ENCODE measurements around the gene PRRC2A. TPM values are rescaled to one million over a fixed set of nuclear protein-coding genes. Genes with fewer than 3 reads are reported as not detected.

PRRC2A gene
- polyA plus RNA-seq, 1 donor (not counting 4 experiments of a cell fraction or from before 2014, with no cell fraction given): 20.5 TPM

DNA sequence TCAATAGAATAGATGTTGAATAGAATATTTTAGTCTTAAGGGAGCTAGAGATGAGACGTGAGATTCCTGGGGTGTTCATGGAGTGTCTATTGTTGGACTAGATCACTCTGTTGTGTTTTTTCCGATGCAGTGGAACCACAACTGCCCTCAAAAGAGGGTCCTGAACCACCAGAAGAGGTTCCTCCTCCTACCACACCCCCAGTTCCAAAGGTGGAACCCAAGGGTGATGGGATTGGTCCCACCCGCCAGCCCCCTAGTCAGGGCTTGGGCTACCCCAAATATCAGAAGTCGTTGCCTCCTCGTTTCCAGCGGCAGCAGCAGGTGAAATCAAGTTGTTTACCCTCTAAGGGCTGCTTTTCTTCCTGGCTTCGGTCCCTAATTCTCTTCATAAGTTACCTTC, 8.5 kb downstream of the PRRC2A start:
- dilution Hi-C loops (cut with MboI; ENCODE audit: extremely low pct_ligation_motif_present, low sequenced_read_pairs): no loop called here
- no peak for FAIRE-seq

DNA sequence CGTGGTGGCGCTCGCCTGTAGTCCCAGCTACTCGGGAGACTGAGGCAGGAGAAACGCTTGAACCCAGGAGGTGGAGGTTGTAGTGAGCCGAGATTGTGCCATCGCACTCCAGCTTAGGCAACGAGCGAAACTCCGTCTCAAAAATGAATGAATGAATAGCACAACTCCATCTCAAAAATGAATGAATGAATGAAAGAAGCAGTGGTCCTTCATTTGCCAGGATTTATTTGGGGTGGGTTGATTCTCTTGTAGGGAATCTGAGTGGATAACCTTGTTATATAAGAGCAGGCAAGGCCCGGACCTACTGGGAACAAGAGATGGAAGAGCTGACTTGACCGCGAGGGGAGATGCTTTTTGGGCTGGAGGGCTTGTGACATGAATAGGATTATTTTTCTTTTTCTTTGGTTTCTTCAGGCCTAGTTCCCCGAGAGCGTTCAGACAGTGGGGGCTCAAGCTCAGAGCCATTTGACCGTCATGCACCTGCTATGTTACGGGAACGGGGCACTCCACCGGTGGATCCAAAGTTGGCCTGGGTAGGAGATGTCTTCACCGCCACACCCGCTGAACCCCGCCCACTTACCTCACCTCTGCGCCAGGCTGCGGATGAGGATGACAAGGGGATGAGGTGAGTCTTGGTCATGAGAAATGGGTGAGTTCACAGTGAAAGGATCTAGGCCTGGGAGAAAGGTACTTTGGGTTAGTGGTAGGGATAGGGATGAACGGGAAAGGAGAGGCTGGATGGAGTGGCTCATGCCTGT, 9.8 kb downstream of the PRRC2A start:
- Histone ChIP-seq H3K9me1 (ENCODE audit: control insufficient read depth, extremely low read depth, insufficient read depth, low read length) (no peaks in the 10 kb centered on the region), H3K9me3 (ENCODE audit: control insufficient read depth, low read depth, low read length) (no peaks in the 10 kb centered on the region), H3K27ac (ENCODE audit: control insufficient read depth, insufficient read depth, low read length) (no peak overlapping the region), H3K4me2 (ENCODE audit: control insufficient read depth, extremely low read depth, insufficient read depth, low read depth, low read length) (no peak overlapping the region), H3K4me3 (ENCODE audit: control insufficient read depth in 2 of 3, extremely low read depth in 1 of 3, insufficient read depth in 2 of 3, low read depth in 1 of 3, low read length in 3 of 3) (no peak overlapping the region), H3K79me2 (ENCODE audit: control insufficient read depth, insufficient read depth, low read length) (peaks cover 57% of the 10 kb centered on the region), H3K4me1 (ENCODE audit: control insufficient read depth, extremely low read depth, insufficient read depth, low read length) (no peaks in the 10 kb centered on the region), H2AFZ (ENCODE audit: control insufficient read depth, low read length) (no peak overlapping the region), H3K27me3 (ENCODE audit: control insufficient read depth, extremely low read depth, insufficient read depth, low read length) (no peaks in the 10 kb centered on the region), H3K9ac (ENCODE audit: control insufficient read depth, extremely low read depth, insufficient read depth, low read length) (no peak overlapping the region), H4K20me1 (ENCODE audit: control insufficient read depth, extremely low read depth, insufficient read depth, low read length) (peaks cover 15% of the 10 kb centered on the region), H3K36me3 (ENCODE audit: control insufficient read depth in 2 of 2, extremely low read depth in 1 of 2, insufficient read depth in 2 of 2, low read length in 2 of 2) (peaks cover 84 to 92% of the 10 kb centered on the region in 2 experiments)
- DNase-seq (ENCODE audit: low read depth, low spot score) (no peak), FAIRE-seq (no peak)
- TF ChIP-seq EZH2 (IDR thresholded peaks at IDR 0.05; ENCODE audit: low read length): no peak
- TF ChIP-seq, protein P1, sequence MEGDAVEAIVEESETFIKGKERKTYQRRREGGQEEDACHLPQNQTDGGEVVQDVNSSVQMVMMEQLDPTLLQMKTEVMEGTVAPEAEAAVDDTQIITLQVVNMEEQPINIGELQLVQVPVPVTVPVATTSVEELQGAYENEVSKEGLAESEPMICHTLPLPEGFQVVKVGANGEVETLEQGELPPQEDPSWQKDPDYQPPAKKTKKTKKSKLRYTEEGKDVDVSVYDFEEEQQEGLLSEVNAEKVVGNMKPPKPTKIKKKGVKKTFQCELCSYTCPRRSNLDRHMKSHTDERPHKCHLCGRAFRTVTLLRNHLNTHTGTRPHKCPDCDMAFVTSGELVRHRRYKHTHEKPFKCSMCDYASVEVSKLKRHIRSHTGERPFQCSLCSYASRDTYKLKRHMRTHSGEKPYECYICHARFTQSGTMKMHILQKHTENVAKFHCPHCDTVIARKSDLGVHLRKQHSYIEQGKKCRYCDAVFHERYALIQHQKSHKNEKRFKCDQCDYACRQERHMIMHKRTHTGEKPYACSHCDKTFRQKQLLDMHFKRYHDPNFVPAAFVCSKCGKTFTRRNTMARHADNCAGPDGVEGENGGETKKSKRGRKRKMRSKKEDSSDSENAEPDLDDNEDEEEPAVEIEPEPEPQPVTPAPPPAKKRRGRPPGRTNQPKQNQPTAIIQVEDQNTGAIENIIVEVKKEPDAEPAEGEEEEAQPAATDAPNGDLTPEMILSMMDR (optimal IDR thresholded peaks at IDR 0.05 in 1 of 3, IDR thresholded peaks at IDR 0.05 in 1 of 3, conservative IDR thresholded peaks at IDR 0.05 in 1 of 3; ENCODE audit: extremely low read depth in 1 of 3, insufficient read depth in 2 of 3, low read length in 3 of 3): no peak
- dilution Hi-C loops (cut with MboI; ENCODE audit: extremely low pct_ligation_motif_present, low sequenced_read_pairs): no loop called here

More for the DNA sequence above, 8.5 kb downstream of the PRRC2A start:
- Histone ChIP-seq H3K4me3 (ENCODE audit: control insufficient read depth in 2 of 3, extremely low read depth in 1 of 3, insufficient read depth in 2 of 3, low read depth in 1 of 3, low read length in 3 of 3) (no peak overlapping the region), H3K4me1 (ENCODE audit: control insufficient read depth, extremely low read depth, insufficient read depth, low read length) (no peaks in the 10 kb centered on the region), H4K20me1 (ENCODE audit: control insufficient read depth, extremely low read depth, insufficient read depth, low read length) (peaks cover 17% of the 10 kb centered on the region), H3K4me2 (ENCODE audit: control insufficient read depth, extremely low read depth, insufficient read depth, low read depth, low read length) (no peak overlapping the region), H3K27me3 (ENCODE audit: control insufficient read depth, extremely low read depth, insufficient read depth, low read length) (no peaks in the 10 kb centered on the region), H3K9me1 (ENCODE audit: control insufficient read depth, extremely low read depth, insufficient read depth, low read length) (no peaks in the 10 kb centered on the region), H3K79me2 (ENCODE audit: control insufficient read depth, insufficient read depth, low read length) (peaks cover 70% of the 10 kb centered on the region), H3K9me3 (ENCODE audit: control insufficient read depth, low read depth, low read length) (no peaks in the 10 kb centered on the region), H3K9ac (ENCODE audit: control insufficient read depth, extremely low read depth, insufficient read depth, low read length) (no peak overlapping the region), H3K27ac (ENCODE audit: control insufficient read depth, insufficient read depth, low read length) (no peak overlapping the region), H3K36me3 (ENCODE audit: control insufficient read depth in 2 of 2, extremely low read depth in 1 of 2, insufficient read depth in 2 of 2, low read length in 2 of 2) (peaks cover 81 to 93% of the 10 kb centered on the region in 2 experiments), H2AFZ (ENCODE audit: control insufficient read depth, low read length) (no peak overlapping the region)
- DNase-seq (ENCODE audit: low read depth, low spot score): no peak
- TF ChIP-seq EZH2 (IDR thresholded peaks at IDR 0.05; ENCODE audit: low read length): no peak
- TF ChIP-seq, protein P1 (optimal IDR thresholded peaks at IDR 0.05 in 1 of 3, IDR thresholded peaks at IDR 0.05 in 1 of 3, conservative IDR thresholded peaks at IDR 0.05 in 1 of 3; ENCODE audit: extremely low read depth in 1 of 3, insufficient read depth in 2 of 3, low read length in 3 of 3): no peak
